ENCODE data around the gene MATK. TPM values are rescaled to one million over a fixed set of nuclear protein-coding genes. Genes with fewer than 3 reads are reported as not detected.

MATK gene
- total RNA-seq, 2 donors from 2014 or later: 5.4 to 6.4 TPM

GRCh38 chr19:3823350-3823713 lies 37.2 kb upstream of the MATK start:
- TF ChIP-seq CTCF (IDR thresholded peaks at IDR 0.05): no peak
- DNase-seq (ENCODE audit: low spot score) (no peak), ATAC-seq (ENCODE audit: insufficient number of reproducible peaks, low FRiP score, low read depth) (no peak)
- Histone ChIP-seq H3K27me3 (replicated peaks; ENCODE audit: insufficient read depth) (no peaks in the 10 kb centered on the region), H3K27ac (no peak overlapping the region), H3K4me3 (no peak overlapping the region), H3K9me3 (no peaks in the 10 kb centered on the region), H3K4me1 (ENCODE audit: control insufficient read depth in 1 of 2, low read depth in 2 of 2) (no peaks in the 10 kb centered on the region), H3K36me3 (no peaks in the 10 kb centered on the region)

GRCh38 chr19:3822683-3823349 lies 36.6 kb upstream of the MATK start:
- H3K4me3 ChIP-seq: no peak overlapping the region
- no peak for ATAC-seq (ENCODE audit: insufficient number of reproducible peaks, low FRiP score, low read depth)
- H3K27ac ChIP-seq: no peak overlapping the region
- DNase-seq (ENCODE audit: low spot score): no peak
- no peaks in the 10 kb centered on the region for H3K4me1 ChIP-seq (ENCODE audit: control insufficient read depth in 1 of 2, low read depth in 2 of 2)
- H3K9me3 ChIP-seq: no peaks in the 10 kb centered on the region
- no peaks in the 10 kb centered on the region for H3K27me3 ChIP-seq (replicated peaks; ENCODE audit: insufficient read depth)
- H3K36me3 ChIP-seq: no peaks in the 10 kb centered on the region
- TF ChIP-seq CTCF (IDR thresholded peaks at IDR 0.05): no peak

- H3K4me3 ChIP-seq: no peak overlapping the region
- no peaks in the 10 kb centered on the region for H3K36me3 ChIP-seq
- no peaks in the 10 kb centered on the region for H3K27me3 ChIP-seq (replicated peaks; ENCODE audit: insufficient read depth)
- DNase-seq (ENCODE audit: low spot score) (no peak), ATAC-seq (ENCODE audit: insufficient number of reproducible peaks, low FRiP score, low read depth) (no peak)
- no peaks in the 10 kb centered on the region for H3K4me1 ChIP-seq (ENCODE audit: control insufficient read depth in 1 of 2, low read depth in 2 of 2)
- peak; percentile 97 for TF ChIP-seq CTCF (IDR thresholded peaks at IDR 0.05)
- no peak overlapping the region for H3K27ac ChIP-seq
- no peaks in the 10 kb centered on the region for H3K9me3 ChIP-seq
Observed at GRCh38 chr19:3821857-3822364, 35.7 kb upstream of the MATK start.

GRCh38 chr19:3821156-3821555 lies 35.0 kb upstream of the MATK start:
- Histone ChIP-seq H3K27ac (no peak overlapping the region), H3K9me3 (no peaks in the 10 kb centered on the region), H3K4me1 (ENCODE audit: control insufficient read depth in 1 of 2, low read depth in 2 of 2) (no peaks in the 10 kb centered on the region), H3K27me3 (replicated peaks; ENCODE audit: insufficient read depth) (no peaks in the 10 kb centered on the region), H3K4me3 (no peak overlapping the region), H3K36me3 (no peaks in the 10 kb centered on the region)
- ATAC-seq (ENCODE audit: insufficient number of reproducible peaks, low FRiP score, low read depth) (no peak), DNase-seq (ENCODE audit: low spot score) (no peak)
- TF ChIP-seq CTCF (IDR thresholded peaks at IDR 0.05): no peak

- Histone ChIP-seq H3K4me3 (no peak overlapping the region), H3K27me3 (replicated peaks; ENCODE audit: insufficient read depth) (no peaks in the 10 kb centered on the region), H3K27ac (no peak overlapping the region), H3K4me1 (ENCODE audit: control insufficient read depth in 1 of 2, low read depth in 2 of 2) (no peaks in the 10 kb centered on the region), H3K36me3 (no peaks in the 10 kb centered on the region), H3K9me3 (no peaks in the 10 kb centered on the region)
- ATAC-seq (ENCODE audit: insufficient number of reproducible peaks, low FRiP score, low read depth) (no peak), DNase-seq (ENCODE audit: low spot score) (no peak)
- no peak for TF ChIP-seq CTCF (IDR thresholded peaks at IDR 0.05)
Observed at GRCh38 chr19:3819989-3820388, 33.8 kb upstream of the MATK start.

Measured in thoracic aorta (tissue), 2 donors.